Effector memory CD8-positive, alpha-beta T cell (primary cell): ENCODE data around the gene SPATA25.

Source experiments
- ATAC-seq: fragments of 150-1000 bp; cut with Tn5 transposase; replicated peaks from 2 replicates; pipeline ENCODE4 v1.10.0; 2021; ENCODE audit warnings: mild to moderate bottlenecking, moderate library complexity
- DNase-seq, 3 experiments: peaks; one replicate each; pipeline ENCODE4 v3.0.0; 2021
- H3K27ac Mint-ChIP-seq, 2 donors: one replicate each; pipeline ENCODE4 v1.8.0; 2022; ENCODE audit warnings: mild to moderate bottlenecking in 2 of 2, mixed read lengths in 2 of 2, moderate library complexity in 2 of 2
- H3K27me3 Mint-ChIP-seq, 2 donors: one replicate each; pipeline ENCODE4 v1.8.0; 2022; ENCODE audit warnings: mixed read lengths in 2 of 2
- H3K36me3 Mint-ChIP-seq: one replicate; pipeline ENCODE4 v1.8.0; 2022; ENCODE audit warnings: mild to moderate bottlenecking, moderate library complexity, mixed read lengths; ENCODE audit not compliant: insufficient read depth
- H3K4me1 Mint-ChIP-seq, 2 donors: one replicate each; pipeline ENCODE4 v1.8.0; 2022; ENCODE audit warnings: low read depth in 2 of 2, mixed read lengths in 2 of 2
- H3K4me3 Mint-ChIP-seq, 2 donors: one replicate each; pipeline ENCODE4 v1.8.0; 2022; ENCODE audit warnings: mild to moderate bottlenecking in 2 of 2, mixed read lengths in 2 of 2, moderate library complexity in 2 of 2
- H3K9me3 Mint-ChIP-seq, 2 donors: one replicate each; pipeline ENCODE4 v1.8.0; 2022; ENCODE audit warnings: mixed read lengths in 2 of 2

The SPATA25 gene

DNA sequence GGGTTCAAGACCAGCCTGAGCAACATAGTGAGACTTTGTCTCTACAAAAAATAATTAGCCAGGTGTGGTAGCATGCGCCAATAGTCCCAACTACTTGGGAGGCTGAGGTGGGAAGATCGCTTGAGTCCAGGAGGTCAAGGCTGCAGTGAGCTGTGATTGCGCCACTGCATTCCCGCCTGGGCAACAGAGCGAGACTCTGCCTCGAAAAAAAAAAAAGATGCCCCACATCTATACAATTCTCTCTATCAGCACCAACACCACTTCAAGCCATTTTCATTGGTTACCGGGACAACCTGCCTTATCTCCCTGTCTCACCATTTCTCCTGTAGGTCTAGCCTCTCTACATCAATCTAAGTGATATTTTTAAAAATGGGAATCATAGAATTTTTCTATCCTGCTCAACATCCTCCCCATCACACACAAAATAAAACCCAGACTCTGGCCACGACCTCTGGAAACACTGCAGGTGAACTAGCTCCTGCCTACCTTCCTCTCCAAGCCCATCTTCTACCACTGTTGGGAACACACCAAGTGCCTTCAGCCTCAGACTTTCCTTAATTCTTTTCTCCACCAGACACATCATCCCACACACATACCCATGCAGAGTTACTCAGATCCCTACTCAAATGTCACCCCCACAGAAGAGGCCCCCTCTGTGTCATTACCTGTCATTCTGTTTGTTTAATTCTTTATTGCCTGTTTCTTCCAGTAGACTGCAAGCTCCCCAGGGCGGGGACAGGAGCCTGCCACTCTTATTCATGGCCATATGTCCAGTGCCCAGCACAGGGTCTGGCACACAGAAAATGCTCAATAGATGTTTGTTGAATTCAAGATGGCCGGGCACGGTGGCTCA, 34.1 kb upstream of the SPATA25 start:
- Mint-ChIP-seq H3K4me3 (no peak overlapping the region), H3K27me3 (peaks cover 29 to 56% of the 10 kb centered on the region in 2 donors), H3K27ac (no peak overlapping the region), H3K9me3 (no peaks in the 10 kb centered on the region), H3K4me1 (no peaks in the 10 kb centered on the region), H3K36me3 (no peaks in the 10 kb centered on the region)
- no peak for DNase-seq
- no peak for ATAC-seq

DNA sequence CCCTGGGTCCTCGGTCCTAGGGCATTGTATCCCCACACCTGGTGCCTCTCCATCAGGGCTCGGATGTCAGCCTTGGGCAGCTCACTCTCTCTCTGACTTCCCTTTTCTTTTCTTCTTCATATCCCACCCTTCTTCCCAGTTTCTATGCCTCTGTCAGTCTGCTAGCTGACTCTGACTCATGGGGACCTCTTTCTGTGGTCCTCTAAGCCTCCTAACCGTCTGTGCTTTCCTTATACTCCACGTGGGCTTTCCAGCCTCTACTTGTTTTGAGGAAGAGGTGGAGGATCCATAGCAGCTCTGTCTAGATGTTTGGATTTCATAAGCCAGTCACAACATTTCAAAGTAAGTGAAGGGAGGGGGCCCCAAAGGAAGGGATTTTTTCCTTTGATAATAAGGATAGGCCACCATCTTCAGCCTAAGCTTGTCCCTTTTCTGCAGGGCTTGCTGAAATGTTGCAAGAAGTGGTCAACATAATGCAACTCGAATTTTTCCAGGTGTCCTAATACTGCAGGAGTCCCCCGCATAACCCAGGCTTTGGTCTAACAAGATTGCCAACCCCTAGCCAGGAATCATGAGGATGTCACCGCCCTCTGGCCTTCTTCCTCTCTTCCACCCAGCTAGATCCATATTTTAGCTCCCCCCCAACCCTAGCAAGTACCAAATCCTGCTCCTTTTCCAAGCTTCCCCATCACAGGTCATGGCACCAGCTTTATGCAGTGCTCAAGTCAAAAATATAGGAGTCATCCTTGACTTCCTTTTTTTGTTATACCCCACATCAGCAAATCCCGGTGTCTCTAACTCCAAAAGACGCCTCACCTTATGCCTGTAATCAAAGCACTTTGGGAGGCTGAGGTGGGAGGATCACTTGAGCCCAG, 33.3 kb upstream of the SPATA25 start:
- Mint-ChIP-seq H3K27me3 (peaks cover 29 to 64% of the 10 kb centered on the region in 2 donors), H3K4me3 (no peak overlapping the region), H3K4me1 (no peaks in the 10 kb centered on the region), H3K27ac (no peak overlapping the region), H3K36me3 (no peaks in the 10 kb centered on the region), H3K9me3 (no peaks in the 10 kb centered on the region)
- DNase-seq (no peak), ATAC-seq (no peak)

- no peaks in the 10 kb centered on the region for H3K4me1 Mint-ChIP-seq
- no peaks in the 10 kb centered on the region for H3K36me3 Mint-ChIP-seq
- no peak for ATAC-seq
- DNase-seq, result no peak
- no peak overlapping the region for H3K27ac Mint-ChIP-seq
- H3K27me3 Mint-ChIP-seq, result peaks cover 29 to 72% of the 10 kb centered on the region in 2 donors
- H3K9me3 Mint-ChIP-seq, result no peaks in the 10 kb centered on the region
- no peak overlapping the region for H3K4me3 Mint-ChIP-seq
These were observed 32.3 kb upstream of the SPATA25 start for GRCh38 chr20:45919542-45920399.

DNA sequence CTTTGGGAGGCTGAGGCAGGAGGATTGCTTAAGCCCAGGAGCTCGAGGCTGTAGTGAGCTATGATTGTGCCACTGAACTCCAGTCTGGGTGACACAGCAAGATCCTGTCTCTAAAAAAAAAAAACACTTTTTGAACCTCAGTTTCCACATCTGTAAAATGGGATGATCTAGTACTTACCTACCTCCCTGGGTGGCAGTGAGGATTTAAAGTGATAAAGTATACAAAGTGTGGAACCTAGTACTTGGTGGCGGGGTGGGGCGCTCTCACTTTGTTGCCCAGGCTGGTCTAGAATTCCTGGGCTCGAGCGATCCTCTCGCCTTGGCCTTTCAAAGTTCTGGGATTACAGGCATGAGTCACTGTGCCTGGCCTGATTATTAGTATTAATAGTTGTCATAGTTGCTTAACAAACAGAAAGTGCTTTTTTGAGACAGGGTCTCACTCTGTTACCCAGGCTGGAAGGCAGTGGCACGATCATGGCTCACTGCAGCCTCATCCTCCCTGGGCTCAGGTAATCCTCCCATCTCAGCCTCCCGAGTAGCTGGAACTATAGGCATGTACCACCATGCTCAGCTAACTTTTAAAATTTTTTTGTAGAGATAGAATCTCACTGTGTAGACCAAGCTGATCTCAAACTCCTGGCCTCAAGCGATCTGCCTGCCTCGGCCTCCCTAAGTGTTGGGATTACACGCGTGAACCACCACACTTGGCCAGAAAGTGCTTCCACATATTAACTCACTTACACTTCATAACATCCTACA, 31.5 kb upstream of the SPATA25 start:
- Mint-ChIP-seq H3K4me3 (no peak overlapping the region), H3K9me3 (no peaks in the 10 kb centered on the region), H3K4me1 (no peaks in the 10 kb centered on the region), H3K27me3 (peaks cover 29 to 72% of the 10 kb centered on the region in 2 donors), H3K36me3 (no peaks in the 10 kb centered on the region), H3K27ac (no peak overlapping the region)
- no peak for DNase-seq
- ATAC-seq, result no peak

- no peaks in the 10 kb centered on the region for H3K4me1 Mint-ChIP-seq
- H3K27me3 Mint-ChIP-seq, result peaks cover 29 to 72% of the 10 kb centered on the region in 2 donors
- no peak overlapping the region for H3K4me3 Mint-ChIP-seq
- ATAC-seq (no peak), DNase-seq (no peak)
- H3K27ac Mint-ChIP-seq, result no peak overlapping the region
- no peaks in the 10 kb centered on the region for H3K9me3 Mint-ChIP-seq
- H3K36me3 Mint-ChIP-seq, result no peaks in the 10 kb centered on the region
These were observed 30.8 kb upstream of the SPATA25 start for GRCh38 chr20:45918182-45918737.

DNA sequence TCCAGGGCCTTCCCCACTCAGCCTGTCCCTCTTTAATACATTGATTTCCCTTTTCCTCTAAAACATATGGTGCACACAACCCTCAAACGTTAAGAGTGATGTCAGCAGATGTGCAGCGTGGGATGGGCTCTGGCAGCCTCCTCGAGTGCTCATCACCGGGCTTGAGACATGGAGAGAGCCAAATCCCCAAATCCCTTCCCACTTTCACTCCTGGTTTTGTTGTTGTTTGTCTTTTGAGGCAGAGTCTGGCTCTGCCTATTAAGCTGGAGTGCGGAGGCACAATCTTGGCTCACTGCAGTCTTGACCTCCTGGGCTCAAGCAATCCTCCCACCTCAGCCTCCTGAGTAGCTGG, 30.3 kb upstream of the SPATA25 start:
- no peak overlapping the region for H3K27ac Mint-ChIP-seq
- DNase-seq (no peak), ATAC-seq (no peak)
- H3K36me3 Mint-ChIP-seq, result no peaks in the 10 kb centered on the region
- no peaks in the 10 kb centered on the region for H3K4me1 Mint-ChIP-seq
- no peak overlapping the region for H3K4me3 Mint-ChIP-seq
- peaks cover 29 to 70% of the 10 kb centered on the region in 2 donors for H3K27me3 Mint-ChIP-seq
- no peaks in the 10 kb centered on the region for H3K9me3 Mint-ChIP-seq

- H3K27ac Mint-ChIP-seq, result no peak overlapping the region
- H3K27me3 Mint-ChIP-seq, result peaks cover 6 to 29% of the 10 kb centered on the region in 2 donors
- H3K36me3 Mint-ChIP-seq, result peaks cover 6% of the 10 kb centered on the region
- peaks cover 11 to 16% of the 10 kb centered on the region in 2 donors for H3K4me1 Mint-ChIP-seq
- H3K9me3 Mint-ChIP-seq, result no peaks in the 10 kb centered on the region
- no peak for ATAC-seq
- DNase-seq, result no peak
- no peak overlapping the region for H3K4me3 Mint-ChIP-seq
These were observed 25.7 kb upstream of the SPATA25 start for GRCh38 chr20:45913116-45913515.

DNA sequence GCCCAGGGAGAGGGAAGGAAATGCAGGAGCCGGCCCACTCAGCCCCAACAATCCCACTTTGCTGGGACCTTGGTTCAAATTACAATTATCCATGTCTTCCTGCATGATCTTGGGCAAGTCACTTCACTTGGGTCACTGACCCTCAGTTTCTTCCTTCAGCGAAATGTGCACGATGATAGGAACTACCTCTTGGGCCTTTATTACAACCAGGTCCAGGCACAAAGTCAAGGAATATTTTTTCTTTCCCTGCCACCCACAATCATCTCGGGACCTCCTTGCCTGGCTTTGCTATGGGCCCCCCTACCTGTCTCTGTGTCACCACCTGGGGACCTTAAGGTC, 24.9 kb upstream of the SPATA25 start:
- no peak for DNase-seq
- H3K4me1 Mint-ChIP-seq, result peaks cover 11 to 16% of the 10 kb centered on the region in 2 donors
- H3K9me3 Mint-ChIP-seq, result no peaks in the 10 kb centered on the region
- ATAC-seq, result no peak
- H3K27me3 Mint-ChIP-seq, result peaks cover 0 to 21% of the 10 kb centered on the region in 2 donors
- peaks cover 6% of the 10 kb centered on the region for H3K36me3 Mint-ChIP-seq
- H3K4me3 Mint-ChIP-seq, result peak overlapping the region; percentile 68 to 85
- peak overlapping the region in 1 of 2 donors; percentile 41 for H3K27ac Mint-ChIP-seq

GRCh38 chr20:45911486-45912343, 24.3 kb upstream of the SPATA25 start, which contains the start of gene PLTP:
TSS of gene PLTP (minus strand) at chr20:45912155. CDS start at chr20:45911452, 703 bp downstream.
- Mint-ChIP-seq H3K27me3 (peaks cover 0 to 18% of the 10 kb centered on the region in 2 donors), H3K9me3 (no peaks in the 10 kb centered on the region), H3K27ac (peak within 1 kb of the TSS; percentile 41 to 50), H3K36me3 (peaks cover 6% of the 10 kb centered on the region), H3K4me3 (peak within 1 kb of the TSS; percentile 68 to 85), H3K4me1 (peaks cover 11 to 16% of the 10 kb centered on the region in 2 donors)
- DNase-seq (peak; percentile 35 to 39 (median 38)), ATAC-seq (peak; percentile 47)

DNA sequence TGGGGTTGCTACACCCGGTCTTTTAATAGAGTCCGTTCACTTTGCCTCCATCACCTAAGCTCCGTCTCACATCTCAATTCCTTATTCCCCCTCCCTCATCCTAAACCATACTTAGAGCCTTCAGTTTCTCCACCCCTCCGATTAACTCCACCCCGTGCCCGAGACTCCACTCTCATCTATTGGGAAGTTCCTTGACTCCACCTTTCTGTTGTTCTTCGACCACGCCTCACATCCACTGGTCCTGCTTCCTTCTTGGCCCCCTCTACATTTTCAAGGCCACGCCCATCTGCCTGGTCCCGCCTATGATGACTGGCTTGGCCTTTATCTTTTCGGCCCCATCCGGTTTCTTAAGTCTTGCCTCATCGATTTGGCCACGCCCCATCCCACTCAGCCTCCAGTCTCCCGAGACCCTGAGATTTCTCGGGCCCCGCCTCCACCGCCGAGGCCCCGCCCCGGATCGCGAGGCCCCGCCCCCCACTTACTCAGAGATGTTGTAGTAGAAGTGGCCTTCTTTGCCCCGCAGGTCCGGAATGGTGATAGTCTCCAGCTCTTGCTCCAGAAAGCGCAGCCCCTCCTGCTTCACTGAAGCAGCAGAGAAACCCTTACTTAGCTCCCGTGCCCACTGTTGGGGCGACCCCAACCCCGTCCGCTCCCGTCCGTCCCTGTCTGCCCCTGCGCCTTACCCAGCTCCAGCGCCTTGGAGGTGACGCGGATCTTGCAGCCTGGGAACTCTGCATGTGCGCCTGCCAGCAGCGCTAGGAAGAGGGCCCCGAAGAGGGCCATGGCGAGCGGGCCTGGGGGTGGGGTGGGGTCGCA, 23.5 kb upstream of the SPATA25 start:
- H3K36me3 Mint-ChIP-seq, result peaks cover 6% of the 10 kb centered on the region
- ATAC-seq, result peak; percentile 84
- peaks cover 11 to 16% of the 10 kb centered on the region in 2 donors for H3K4me1 Mint-ChIP-seq
- peak; percentile 87 to 92 (median 88) for DNase-seq
- H3K4me3 Mint-ChIP-seq, result peak overlapping the region; percentile 68 to 85
- peak overlapping the region; percentile 33 to 50 for H3K27ac Mint-ChIP-seq
- no peaks in the 10 kb centered on the region for H3K9me3 Mint-ChIP-seq
- H3K27me3 Mint-ChIP-seq, result peaks cover 0 to 9% of the 10 kb centered on the region in 2 donors
